H1 (cell line): ENCODE data around the gene ETFB. TPM values are rescaled to one million over a fixed set of nuclear protein-coding genes. Genes with fewer than 3 reads are reported as not detected.

Experiments used
- CTCF ChIA-PET: fragments of 300-600 bp; sonication (Branson Sonifier 250); formaldehyde crosslinking; loops from one replicate; lab custom pipeline; 2021; ENCODE audit not compliant: partially characterized antibody; lab: Charles Lee
- POLR2A ChIA-PET: fragments of 300-600 bp; sonication (Branson Sonifier 250); formaldehyde crosslinking; loops from one replicate; lab custom pipeline; 2021; ENCODE audit warnings: inconsistent platforms; ENCODE audit not compliant: partially characterized antibody; lab: Charles Lee
- DNase-seq, 2 experiments: peaks; one replicate each; pipeline versions ENCODE4 v3.0.0 to v3.0.0-alpha.2; 2010 to 2022; ENCODE audit warnings: low spot score in 2 of 2, low read depth in 1 of 2, mixed read lengths in 1 of 2
- FAIRE-seq: peaks from 2 replicates; lab custom pipeline; 2011; peaks lifted over from hg19 to GRCh38; lab: Jason Lieb, UNC
- H2AFZ ChIP-seq: 2 replicates; pipeline ENCODE4 v1.8.1; 2012; ENCODE audit warnings: low read length, inconsistent platforms
- H2AK5ac ChIP-seq: 2 replicates; pipeline ENCODE4 v1.6.1; 2013; ENCODE audit warnings: low read depth, low read length
- H2BK120ac ChIP-seq: replicated peaks from 2 replicates; pipeline ENCODE3; 2013; ENCODE audit warnings: low read depth, low read length, inconsistent platforms
- H2BK12ac ChIP-seq: 2 replicates; pipeline ENCODE4 v1.6.1; 2013; ENCODE audit warnings: low read depth, low read length
- H2BK15ac ChIP-seq: 2 replicates; pipeline ENCODE4 v1.6.1; 2013; ENCODE audit warnings: low read length
- H2BK20ac ChIP-seq: 2 replicates; pipeline ENCODE4 v1.6.1; 2013; ENCODE audit warnings: low read length
- H2BK5ac ChIP-seq: 2 replicates; pipeline ENCODE4 v1.6.1; 2013; ENCODE audit warnings: low read depth, low read length
- H3K14ac ChIP-seq: 2 replicates; pipeline ENCODE4 v1.6.1; 2013; ENCODE audit warnings: inconsistent platforms; ENCODE audit not compliant: insufficient read length
- H3K18ac ChIP-seq: 2 replicates; pipeline ENCODE4 v1.6.1; 2013; ENCODE audit warnings: low read length; ENCODE audit errors: extremely low read depth
- H3K23ac ChIP-seq: 2 replicates; pipeline ENCODE4 v1.6.1; 2013; ENCODE audit warnings: inconsistent platforms; ENCODE audit not compliant: insufficient read length
- H3K23me2 ChIP-seq: 2 replicates; pipeline ENCODE4 v1.6.1; 2013; ENCODE audit warnings: low read depth, low read length
- H3K27ac ChIP-seq: 2 replicates; pipeline ENCODE4 v1.6.1; 2011; ENCODE audit warnings: low read depth, low read length, inconsistent platforms
- H3K27me3 ChIP-seq, 4 experiments: replicated peaks in 1 of 4; 1 replicate in 1 of 4; 2 replicates in 3 of 4; pipeline versions ENCODE4 v1.6.1 to v1.8.1; 2011 to 2013; ENCODE audit warnings: low read length in 3 of 4, mild to moderate bottlenecking in 3 of 4, inconsistent platforms in 2 of 4, mixed read lengths in 2 of 4, moderate library complexity in 1 of 4; ENCODE audit not compliant: control insufficient read depth in 3 of 4, insufficient read depth in 3 of 4; ENCODE audit errors: extremely low read depth in 1 of 4
- H3K36me3 ChIP-seq, 4 experiments: 2 replicates each; pipeline versions ENCODE4 v1.6.1 to v1.8.1; 2011 to 2013; ENCODE audit warnings: mild to moderate bottlenecking in 4 of 4, low read length in 3 of 4, moderate library complexity in 2 of 4, control low read depth in 1 of 4, inconsistent platforms in 1 of 4; ENCODE audit not compliant: insufficient read depth in 4 of 4, control insufficient read depth in 2 of 4
- H3K4ac ChIP-seq: replicated peaks from 2 replicates; pipeline ENCODE3; 2013; ENCODE audit warnings: low read length, low read depth, mixed read lengths, inconsistent platforms; ENCODE audit not compliant: insufficient read length
- H3K4me1 ChIP-seq, 4 experiments: replicated peaks in 1 of 4; 1 replicate in 1 of 4; 2 replicates in 3 of 4; pipeline versions ENCODE4 v1.6.1 to v1.8.1; 2011 to 2013; ENCODE audit warnings: low read length in 3 of 4, inconsistent platforms in 2 of 4, mixed read lengths in 1 of 4; ENCODE audit not compliant: insufficient read depth in 4 of 4, control insufficient read depth in 3 of 4
- H3K4me2 ChIP-seq, 2 experiments: 2 replicates each; pipeline versions ENCODE4 v1.6.1 to v1.8.1; 2011 to 2013; ENCODE audit warnings: low read depth in 2 of 2, low read length in 2 of 2, control low read depth in 1 of 2, inconsistent platforms in 1 of 2, mild to moderate bottlenecking in 1 of 2; ENCODE audit not compliant: insufficient read depth in 1 of 2
- H3K4me3 ChIP-seq, 4 experiments: fragments of 200-600, 300-600 bp in 1 of 4; sonication (generic), shearing (Covaris generic), sonication (Bioruptor Twin) in 1 of 4; 2 replicates each; pipeline versions ENCODE4 v1.5.1 to v1.8.1; 2011 to 2016; ENCODE audit warnings: low read length in 4 of 4, low read depth in 3 of 4, control low read depth in 2 of 4, inconsistent platforms in 2 of 4, mild to moderate bottlenecking in 2 of 4, mixed read lengths in 1 of 4, moderate library complexity in 1 of 4; ENCODE audit not compliant: insufficient read depth in 2 of 4; ENCODE audit errors: extremely low read depth in 1 of 4
- H3K56ac ChIP-seq: replicated peaks from 2 replicates; pipeline ENCODE3; 2013; ENCODE audit warnings: low read depth, mild to moderate bottlenecking, mixed read lengths, low read length, inconsistent platforms; ENCODE audit not compliant: insufficient read length
- H3K79me1 ChIP-seq: 2 replicates; pipeline ENCODE4 v1.6.1; 2013; ENCODE audit warnings: low read depth, low read length, control low read depth
- H3K79me2 ChIP-seq, 2 experiments: 2 replicates each; pipeline versions ENCODE4 v1.6.1 to v1.8.1; 2012 to 2013; ENCODE audit warnings: low read length in 2 of 2, mild to moderate bottlenecking in 2 of 2, inconsistent platforms in 1 of 2; ENCODE audit not compliant: insufficient read depth in 2 of 2, control insufficient read depth in 1 of 2
- H3K9ac ChIP-seq, 4 experiments: replicated peaks in 1 of 4; 1 replicate in 1 of 4; 2 replicates in 3 of 4; pipeline versions ENCODE4 v1.6.1 to v1.8.1; 2011 to 2013; ENCODE audit warnings: low read depth in 3 of 4, low read length in 3 of 4, control low read depth in 2 of 4, mild to moderate bottlenecking in 2 of 4, moderate library complexity in 2 of 4, inconsistent platforms in 1 of 4; ENCODE audit errors: extremely low read depth in 1 of 4
- H3K9me3 ChIP-seq, 2 experiments: 2 replicates each; pipeline versions ENCODE4 v1.6.1 to v1.8.1; 2012 to 2013; ENCODE audit warnings: mild to moderate bottlenecking in 2 of 2, moderate library complexity in 2 of 2, control low read depth in 1 of 2, inconsistent platforms in 1 of 2, low read depth in 1 of 2, low read length in 1 of 2, mixed read lengths in 1 of 2; ENCODE audit not compliant: insufficient read depth in 2 of 2
- H4K20me1 ChIP-seq, 2 experiments: replicated peaks in 1 of 2; 2 replicates each; pipeline versions ENCODE3 to v1.8.1; 2011 to 2013; ENCODE audit warnings: inconsistent platforms in 2 of 2, low read length in 2 of 2, mild to moderate bottlenecking in 1 of 2; ENCODE audit not compliant: insufficient read depth in 2 of 2, control insufficient read depth in 1 of 2
- H4K5ac ChIP-seq: 2 replicates; pipeline ENCODE4 v1.6.1; 2013; ENCODE audit warnings: low read length, low read depth, mixed read lengths, inconsistent platforms; ENCODE audit not compliant: insufficient read length
- H4K8ac ChIP-seq: 2 replicates; pipeline ENCODE4 v1.8.0; 2013; ENCODE audit warnings: mild to moderate bottlenecking, moderate library complexity, low read length, inconsistent platforms; ENCODE audit not compliant: insufficient read depth; ENCODE audit errors: extremely low read depth
- H4K91ac ChIP-seq: replicated peaks from 2 replicates; pipeline ENCODE3; 2013; ENCODE audit warnings: low read length, mixed read lengths, inconsistent platforms; ENCODE audit not compliant: insufficient read length
- CBX5 ChIP-seq: fragments of 300-800, 300-1000 bp; sonication (generic); IDR thresholded peaks from 2 replicates; pipeline ENCODE4 v1.7.1; 2016; ENCODE audit warnings: antibody characterized with exemption, low read length, low read depth
- CHD2 ChIP-seq: IDR thresholded peaks from 2 replicates; pipeline ENCODE4 v1.6.1; 2012; ENCODE audit warnings: low read length, improper control_type of control experiment
- CREB1 ChIP-seq: IDR thresholded peaks from 2 replicates; pipeline ENCODE4 v1.6.1; 2012; ENCODE audit warnings: inconsistent platforms
- GTF2F1 ChIP-seq: IDR thresholded peaks from 2 replicates; pipeline ENCODE4 v1.6.1; 2012; ENCODE audit warnings: low read depth, low read length, improper control_type of control experiment, borderline replicate concordance
- MAFK ChIP-seq: IDR thresholded peaks from 2 replicates; pipeline ENCODE4 v1.6.1; 2012; ENCODE audit warnings: low read depth, mild to moderate bottlenecking, improper control_type of control experiment, low read length
- SIN3A ChIP-seq, 2 experiments: IDR thresholded peaks in 1 of 2; conservative IDR thresholded peaks in 1 of 2; 2 replicates each; pipeline ENCODE4 v1.6.1; 2011 to 2012; ENCODE audit warnings: low read length in 2 of 2, improper control_type of control experiment in 1 of 2, low read depth in 1 of 2, mild to moderate bottlenecking in 1 of 2
- SP2 ChIP-seq: IDR thresholded peaks from 2 replicates; pipeline ENCODE4 v1.6.1; 2012; ENCODE audit warnings: mild to moderate bottlenecking, low read length, inconsistent platforms
- WGBS, 2 experiments: shearing (Covaris generic) in 1 of 2; methylation state at CpG; one replicate each; pipeline versions ENCODE4 v1.1.6 to v1.1.7; 2013 to 2015; ENCODE audit warnings: low lambda C conversion rate in 2 of 2, mixed read lengths in 2 of 2, inconsistent platforms in 1 of 2, low coverage in 1 of 2, missing lambda C conversion rate in 1 of 2; ENCODE audit not compliant: insufficient replicate concordance in 2 of 2, insufficient coverage in 1 of 2, insufficient read length in 1 of 2; ENCODE audit errors: extremely low coverage in 1 of 2, missing lambda C conversion rate in 1 of 2; 5-methylcytosine and 5-hydroxymethylcytosine counted together
- polyA plus RNA-seq, 7 experiments: library from polyadenylated mRNA; depleted of rRNA in 3 of 7; stranded (reverse) in 5 of 7; unstranded in 2 of 7; fragments of >200 nt in 5 of 7; fragments of 200-250 nt in 2 of 7; gene quantifications; 1 replicate in 5 of 7; 2 replicates in 1 of 7; 4 replicates in 1 of 7; pipeline versions ENCODE4 v1.2.1 to v1.2.3, GENCODE V29; 2011 to 2013; ENCODE audit warnings: missing spikeins in 2 of 7, mixed read lengths in 2 of 7
- total RNA-seq: library from RNA; stranded (reverse); fragmentation: NEBNext Ultra II Directional; extraction: Animal tissue kit (Norgen Biotek cat#: 25700); gene quantifications from 2 replicates; pipeline ENCODE4 v1.2.1, GENCODE V29; 2021

ETFB gene
- total and polyA plus RNA-seq, 2 of the 8 experiments (the other 6 are each of a cell fraction or from before 2014, with no cell fraction given), result 40.0 to 66.5 TPM

GRCh38 chr19:51375504-51376221 is 9.5 kb upstream of the ETFB start:
- H3K18ac ChIP-seq, result no peak overlapping the region
- H2AFZ ChIP-seq, result no peak overlapping the region
- H3K4me3 ChIP-seq, result no peak overlapping the region
- no peaks in the 10 kb centered on the region for H4K20me1 ChIP-seq
- no peak overlapping the region for H3K4ac ChIP-seq
- peaks cover 4% of the 10 kb centered on the region; the same call in 1 of the 2 replicates for H3K23me2 ChIP-seq
- no peak overlapping the region for H3K9ac ChIP-seq
- no peak overlapping the region for H2BK12ac ChIP-seq
- H3K4me1 ChIP-seq, result no peaks in the 10 kb centered on the region
- H2BK5ac ChIP-seq, result no peak overlapping the region
- H3K14ac ChIP-seq, result no peak overlapping the region
- H3K27ac ChIP-seq, result no peak overlapping the region
- no peak overlapping the region for H4K5ac ChIP-seq
- no peak overlapping the region for H4K8ac ChIP-seq
- ChIA-PET CTCF (no interaction called here), POLR2A (interaction anchor here (1.2 to 2.6 kb wide), 2 partner anchors 8 to 15 kb away, joined by 4 to 9 read pairs; partner anchors contain the start of gene C19orf84)
- no peaks in the 10 kb centered on the region for H3K79me1 ChIP-seq
- H4K91ac ChIP-seq, result no peak overlapping the region
- no peak overlapping the region for H2BK20ac ChIP-seq
- no peaks in the 10 kb centered on the region; a peak in 2 of 7 replicates for H3K27me3 ChIP-seq
- H3K56ac ChIP-seq, result no peak overlapping the region
- H2BK15ac ChIP-seq, result no peak overlapping the region
- no peak overlapping the region for H3K23ac ChIP-seq
- WGBS, 2 experiments, result 76% methylated on average over 10 of the region's 11 CpGs; no CpG with 5 or more reads in 1 of the 2 experiments
- no peaks in the 10 kb centered on the region for H3K36me3 ChIP-seq
- no peak for TF ChIP-seq CREB1
- no peak for TF ChIP-seq SIN3A (conservative IDR thresholded peaks at IDR 0.05 in 1 of 2, IDR thresholded peaks at IDR 0.05 in 1 of 2; ENCODE audit: low read depth in 1 of 2, low read length in 2 of 2)
- no peak for TF ChIP-seq CBX5
- TF ChIP-seq GTF2F1, result no peak
- no peak for TF ChIP-seq SP2
- TF ChIP-seq MAFK, result no peak
- TF ChIP-seq CHD2, result no peak
- H3K9me3 ChIP-seq, result peaks cover 0 to 4% of the 10 kb centered on the region in 2 experiments; a peak in 1 of 4 replicates
- no peak overlapping the region for H2BK120ac ChIP-seq
- DNase-seq (no peak), FAIRE-seq (no peak)
- H2AK5ac ChIP-seq, result no peak overlapping the region
- no peaks in the 10 kb centered on the region for H3K79me2 ChIP-seq
- no peak overlapping the region for H3K4me2 ChIP-seq
